Ascending aorta (tissue), 2 donors: ENCODE results near the gene TOM1L2. TPM values are rescaled to one million over a fixed set of nuclear protein-coding genes. Genes with fewer than 3 reads are reported as not detected.
A peak's percentile ranks its signal among the peaks of the same experiment; 100 is the strongest.

Source experiments
- DNase-seq, 2 donors: peaks; one replicate each; pipeline ENCODE4 v3.0.0-alpha.2; 2019; ENCODE audit warnings: low spot score in 2 of 2
- H3K27ac ChIP-seq, 2 donors: fragments of 200-600 bp; sonication (generic); one replicate each; pipeline ENCODE4 v1.5.1; 2016 to 2017; ENCODE audit warnings: mild to moderate bottlenecking in 1 of 2
- H3K27me3 ChIP-seq: fragments of 200-600 bp; sonication (generic); one replicate; pipeline ENCODE4 v1.5.1; 2017
- H3K36me3 ChIP-seq, 2 donors: fragments of 200-600 bp; sonication (generic); one replicate each; pipeline ENCODE4 v1.5.1; 2016
- H3K4me1 ChIP-seq, 2 donors: fragments of 200-600 bp; sonication (generic); one replicate each; pipeline ENCODE4 v1.5.1; 2016 to 2017; ENCODE audit warnings: mild to moderate bottlenecking in 1 of 2
- H3K4me3 ChIP-seq, 2 donors: fragments of 200-600 bp; sonication (generic); one replicate each; pipeline ENCODE4 v1.5.1; 2016 to 2017; ENCODE audit warnings: mild to moderate bottlenecking in 1 of 2
- H3K9me3 ChIP-seq, 2 donors: fragments of 200-600 bp; sonication (generic); one replicate each; pipeline ENCODE4 v1.5.1; 2016
- CTCF ChIP-seq, 3 experiments: fragments of 200-600 bp in 2 of 3; fragments of 450-650 bp in 1 of 3; sonication (generic) in 2 of 3; IDR thresholded peaks; one replicate each; pipeline ENCODE4 v1.5.1; 2016 to 2019; ENCODE audit warnings: antibody characterized with exemption in 3 of 3, mild to moderate bottlenecking in 1 of 3, moderate library complexity in 1 of 3
- intact Hi-C: fragments of 100-400 bp; cut with DNase I; formaldehyde crosslinking; loops from one replicate; pipeline ENCODE4 v1.15.1; 2023
- total RNA-seq: library from RNA; depleted of rRNA; stranded (reverse); fragments of >200 nt; gene quantifications from one replicate; pipeline ENCODE4 v1.1.0, GENCODE V29; 2016

The TOM1L2 gene
- total RNA-seq, 1 donor from 2014 or later: 39.0 TPM

- DNase-seq: no peak
These were observed 67.2 kb downstream of the TOM1L2 start for GRCh38 chr17:17905036-17905320.

GRCh38 chr17:17904166-17905035 is 67.8 kb downstream of the TOM1L2 start:
- Histone ChIP-seq H3K36me3 (peaks cover 5 to 11% of the 10 kb centered on the region in 2 donors), H3K27me3 (no peaks in the 10 kb centered on the region), H3K4me3 (no peak overlapping the region), H3K9me3 (no peaks in the 10 kb centered on the region), H3K27ac (no peak overlapping the region), H3K4me1 (peaks cover 0 to 9% of the 10 kb centered on the region in 2 donors)
- TF ChIP-seq CTCF (IDR thresholded peaks at IDR 0.05): no peak
- DNase-seq: no peak
- intact Hi-C loops: no loop called here

More at GRCh38 chr17:17905036-17905320, 67.2 kb downstream of the TOM1L2 start:
- intact Hi-C loops: no loop called here
- Histone ChIP-seq H3K36me3 (peaks cover 5 to 11% of the 10 kb centered on the region in 2 donors), H3K27me3 (no peaks in the 10 kb centered on the region), H3K27ac (no peak overlapping the region), H3K4me1 (peaks cover 0 to 9% of the 10 kb centered on the region in 2 donors), H3K4me3 (no peak overlapping the region), H3K9me3 (no peaks in the 10 kb centered on the region)
- TF ChIP-seq CTCF (IDR thresholded peaks at IDR 0.05): no peak

- intact Hi-C loops: no loop called here
- H3K36me3 ChIP-seq: peaks cover 11 to 22% of the 10 kb centered on the region in 2 donors
- no peaks in the 10 kb centered on the region for H3K9me3 ChIP-seq
- no peak overlapping the region for H3K27ac ChIP-seq
- H3K4me3 ChIP-seq: no peak overlapping the region
- H3K27me3 ChIP-seq: no peaks in the 10 kb centered on the region
- DNase-seq: no peak
- H3K4me1 ChIP-seq: peaks cover 0 to 9% of the 10 kb centered on the region in 2 donors
- TF ChIP-seq CTCF (IDR thresholded peaks at IDR 0.05): no peak
These were observed 69.3 kb downstream of the TOM1L2 start for GRCh38 chr17:17902877-17903276.

GRCh38 chr17:17902376-17902775 is 69.8 kb downstream of the TOM1L2 start:
- H3K4me1 ChIP-seq: peaks cover 0 to 9% of the 10 kb centered on the region in 2 donors
- no peaks in the 10 kb centered on the region for H3K27me3 ChIP-seq
- peaks cover 11 to 27% of the 10 kb centered on the region in 2 donors for H3K36me3 ChIP-seq
- TF ChIP-seq CTCF (IDR thresholded peaks at IDR 0.05): no peak
- no peak overlapping the region for H3K4me3 ChIP-seq
- intact Hi-C loops: no loop called here
- no peaks in the 10 kb centered on the region for H3K9me3 ChIP-seq
- no peak for DNase-seq
- no peak overlapping the region for H3K27ac ChIP-seq

- H3K9me3 ChIP-seq: no peaks in the 10 kb centered on the region
- intact Hi-C loops: no loop called here
- H3K27ac ChIP-seq: peak overlapping the region; percentile 52 to 53
- peaks cover 0 to 9% of the 10 kb centered on the region in 2 donors for H3K4me1 ChIP-seq
- peak; percentile 28 to 92 for DNase-seq
- peaks cover 16 to 30% of the 10 kb centered on the region in 2 donors for H3K36me3 ChIP-seq
- no peaks in the 10 kb centered on the region for H3K27me3 ChIP-seq
- H3K4me3 ChIP-seq: no peak overlapping the region
- no peak for TF ChIP-seq CTCF (IDR thresholded peaks at IDR 0.05)
These were observed 71.3 kb downstream of the TOM1L2 start for GRCh38 chr17:17900615-17901520.
